Thoracic aorta (tissue), 2 donors: ENCODE data around the gene TRABD. TPM values are rescaled to one million over a fixed set of nuclear protein-coding genes. Genes with fewer than 3 reads are reported as not detected.

Experiments
- ATAC-seq: fragments of 150-250 bp; one replicate; pipeline ENCODE4 v1.8.0; 2017; ENCODE audit warnings: low read depth; ENCODE audit not compliant: insufficient number of reproducible peaks, low FRiP score
- DNase-seq: peaks from one replicate; pipeline ENCODE4 v3.0.0-alpha.2; 2020; ENCODE audit warnings: low spot score
- H3K27ac ChIP-seq, 2 donors: fragments of 200-600 bp; sonication (generic); 1 replicate in 1 of 2; 2 replicates in 1 of 2; pipeline ENCODE4 v1.5.1; 2016; ENCODE audit warnings: mild to moderate bottlenecking in 2 of 2, moderate library complexity in 2 of 2
- H3K27me3 ChIP-seq: fragments of 200-600 bp; sonication (generic); replicated peaks from 2 replicates; pipeline ENCODE4 v1.6.0; 2016; ENCODE audit warnings: mild to moderate bottlenecking; ENCODE audit not compliant: insufficient read depth
- H3K36me3 ChIP-seq: fragments of 200-600 bp; sonication (generic); one replicate; pipeline ENCODE4 v1.5.1; 2016
- H3K4me1 ChIP-seq, 2 donors: fragments of 200-600 bp; sonication (generic); 1 replicate in 1 of 2; 2 replicates in 1 of 2; pipeline versions ENCODE4 v1.5.1 to v1.6.0; 2016; ENCODE audit warnings: low read depth in 2 of 2, mild to moderate bottlenecking in 1 of 2; ENCODE audit not compliant: control insufficient read depth in 1 of 2
- H3K4me3 ChIP-seq: fragments of 200-600 bp; sonication (generic); 2 replicates; pipeline ENCODE4 v1.5.1; 2016; ENCODE audit warnings: mild to moderate bottlenecking
- H3K9me3 ChIP-seq: fragments of 200-600 bp; sonication (generic); 2 replicates; pipeline ENCODE4 v1.5.1; 2016
- CTCF ChIP-seq: fragments of 200-600 bp; sonication (generic); IDR thresholded peaks from one replicate; pipeline ENCODE4 v1.5.1; 2019; ENCODE audit warnings: antibody characterized with exemption
- total RNA-seq, 2 donors: library from RNA; depleted of rRNA; stranded (reverse); fragments of >200 nt; gene quantifications; one replicate each; pipeline versions ENCODE4 v1.1.0 to v1.2.3, GENCODE V29; 2016

TRABD gene
- total RNA-seq, 2 donors from 2014 or later, result 31.7 to 40.6 TPM

- no peak overlapping the region for H3K27ac ChIP-seq
- H3K4me1 ChIP-seq, result peaks cover 4 to 27% of the 10 kb centered on the region in 2 donors
- H3K9me3 ChIP-seq, result no peaks in the 10 kb centered on the region
- no peak for ATAC-seq
- no peak for TF ChIP-seq CTCF
- H3K4me3 ChIP-seq, result no peak overlapping the region
- H3K27me3 ChIP-seq, result no peaks in the 10 kb centered on the region
- no peak for DNase-seq
- H3K36me3 ChIP-seq, result no peaks in the 10 kb centered on the region
Measured at GRCh38 chr22:50139843-50140415, 45.8 kb upstream of the TRABD start.

- no peak for ATAC-seq
- no peaks in the 10 kb centered on the region for H3K36me3 ChIP-seq
- H3K4me3 ChIP-seq, result no peak overlapping the region
- no peak overlapping the region for H3K27ac ChIP-seq
- no peaks in the 10 kb centered on the region for H3K9me3 ChIP-seq
- no peak for TF ChIP-seq CTCF
- H3K4me1 ChIP-seq, result peaks cover 4 to 27% of the 10 kb centered on the region in 2 donors
- DNase-seq, result no peak
- no peaks in the 10 kb centered on the region for H3K27me3 ChIP-seq
Measured at GRCh38 chr22:50140615-50141014, 45.1 kb upstream of the TRABD start.

- ATAC-seq, result no peak
- TF ChIP-seq CTCF, result no peak
- no peak overlapping the region for H3K27ac ChIP-seq
- no peaks in the 10 kb centered on the region for H3K9me3 ChIP-seq
- H3K36me3 ChIP-seq, result no peaks in the 10 kb centered on the region
- H3K27me3 ChIP-seq, result no peaks in the 10 kb centered on the region
- peaks cover 4 to 22% of the 10 kb centered on the region in 2 donors for H3K4me1 ChIP-seq
- no peak for DNase-seq
- no peak overlapping the region for H3K4me3 ChIP-seq
Measured at GRCh38 chr22:50141462-50141861, 44.3 kb upstream of the TRABD start.

GRCh38 chr22:50141891-50142363 is 43.8 kb upstream of the TRABD start:
- Histone ChIP-seq H3K27me3 (no peaks in the 10 kb centered on the region), H3K4me1 (peaks cover 4 to 17% of the 10 kb centered on the region in 2 donors), H3K36me3 (no peaks in the 10 kb centered on the region), H3K27ac (no peak overlapping the region), H3K9me3 (no peaks in the 10 kb centered on the region), H3K4me3 (no peak overlapping the region)
- no peak for TF ChIP-seq CTCF
- ATAC-seq (no peak), DNase-seq (no peak)

- ATAC-seq, result no peak
- Histone ChIP-seq H3K4me1 (peaks cover 4 to 14% of the 10 kb centered on the region in 2 donors), H3K4me3 (no peak overlapping the region), H3K27me3 (no peaks in the 10 kb centered on the region), H3K9me3 (no peaks in the 10 kb centered on the region), H3K36me3 (no peaks in the 10 kb centered on the region), H3K27ac (no peak overlapping the region)
- TF ChIP-seq CTCF, result no peak
- DNase-seq, result no peak
Measured at GRCh38 chr22:50143096-50143495, 42.6 kb upstream of the TRABD start.
